Rectal smooth muscle tissue (tissue), 1 donor: ENCODE results near the gene HNMT.
"Not testable (repeated sequence)": the region's sequence is repeated elsewhere in the genome, so short reads cannot be mapped to it uniquely, and the experiment has no call there.

Source experiments
- H3K27ac ChIP-seq: one replicate; pipeline ENCODE4 v1.7.0; 2013; ENCODE audit warnings: low read depth, low read length, inconsistent platforms
- H3K27me3 ChIP-seq: one replicate; pipeline ENCODE4 v1.7.0; 2013; ENCODE audit warnings: low read length; ENCODE audit not compliant: control insufficient read depth, insufficient read depth
- H3K36me3 ChIP-seq: one replicate; pipeline ENCODE4 v1.7.0; 2013; ENCODE audit warnings: low read length; ENCODE audit not compliant: control insufficient read depth, insufficient read depth
- H3K4me1 ChIP-seq: one replicate; pipeline ENCODE4 v1.7.0; 2013; ENCODE audit warnings: low read length; ENCODE audit not compliant: control insufficient read depth, insufficient read depth
- H3K4me3 ChIP-seq: one replicate; pipeline ENCODE4 v1.7.0; 2013; ENCODE audit warnings: low read length
- H3K9ac ChIP-seq: one replicate; pipeline ENCODE4 v1.7.0; 2013; ENCODE audit warnings: low read length

Gene HNMT

GRCh38 chr2:137968477-137969417, 4.5 kb downstream of the HNMT start:
- peaks cover 9% of the 10 kb centered on the region for H3K4me1 ChIP-seq
- no peak overlapping the region for H3K4me3 ChIP-seq
- no peak overlapping the region for H3K9ac ChIP-seq
- H3K27ac ChIP-seq, result no peak overlapping the region
- no peaks in the 10 kb centered on the region for H3K36me3 ChIP-seq
- H3K27me3 ChIP-seq, result no peaks in the 10 kb centered on the region

- H3K27ac ChIP-seq, result no peak overlapping the region
- H3K4me1 ChIP-seq, result peaks cover 6% of the 10 kb centered on the region
These were observed 5.1 kb downstream of the HNMT start for GRCh38 chr2:137969418-137969765.

GRCh38 chr2:137969876-137970275, 5.6 kb downstream of the HNMT start:
- peaks cover 6% of the 10 kb centered on the region for H3K4me1 ChIP-seq
- H3K9ac ChIP-seq, result no peak overlapping the region
- H3K4me3 ChIP-seq, result no peak overlapping the region
- H3K27me3 ChIP-seq, result no peaks in the 10 kb centered on the region
- no peak overlapping the region for H3K27ac ChIP-seq
- H3K36me3 ChIP-seq, result no peaks in the 10 kb centered on the region

More at GRCh38 chr2:137969418-137969765, 5.1 kb downstream of the HNMT start:
- H3K9ac ChIP-seq, result no peak overlapping the region
- no peaks in the 10 kb centered on the region for H3K36me3 ChIP-seq
- no peak overlapping the region for H3K4me3 ChIP-seq
- H3K27me3 ChIP-seq, result no peaks in the 10 kb centered on the region

GRCh38 chr2:137971259-137971658, 7.0 kb downstream of the HNMT start:
- not testable (repeated sequence) for H3K4me1 ChIP-seq, H3K36me3 ChIP-seq, H3K9ac ChIP-seq, H3K27me3 ChIP-seq, H3K27ac ChIP-seq, H3K4me3 ChIP-seq

GRCh38 chr2:137973280-137973679, 9.0 kb downstream of the HNMT start:
- Histone ChIP-seq H3K4me1 (peaks cover 6% of the 10 kb centered on the region), H3K27me3 (no peaks in the 10 kb centered on the region), H3K27ac (no peak overlapping the region), H3K36me3 (no peaks in the 10 kb centered on the region), H3K4me3 (no peak overlapping the region), H3K9ac (no peak overlapping the region)

- no peak overlapping the region for H3K9ac ChIP-seq
- no peaks in the 10 kb centered on the region for H3K36me3 ChIP-seq
- H3K27me3 ChIP-seq, result no peaks in the 10 kb centered on the region
- no peak overlapping the region for H3K27ac ChIP-seq
- H3K4me3 ChIP-seq, result no peak overlapping the region
- no peaks in the 10 kb centered on the region for H3K4me1 ChIP-seq
These were observed 11.3 kb downstream of the HNMT start for GRCh38 chr2:137975280-137976271.

GRCh38 chr2:137976274-137976673, 12.0 kb downstream of the HNMT start:
- Histone ChIP-seq H3K4me1 (no peaks in the 10 kb centered on the region), H3K4me3 (no peak overlapping the region), H3K27ac (no peak overlapping the region), H3K27me3 (no peaks in the 10 kb centered on the region), H3K36me3 (no peaks in the 10 kb centered on the region), H3K9ac (no peak overlapping the region)

GRCh38 chr2:137977790-137978189, 13.5 kb downstream of the HNMT start:
- H3K4me1 ChIP-seq, result no peaks in the 10 kb centered on the region
- no peak overlapping the region for H3K27ac ChIP-seq
- H3K36me3 ChIP-seq, result no peaks in the 10 kb centered on the region
- no peaks in the 10 kb centered on the region for H3K27me3 ChIP-seq
- H3K4me3 ChIP-seq, result no peak overlapping the region
- H3K9ac ChIP-seq, result no peak overlapping the region

GRCh38 chr2:137980459-137980858, 16.2 kb downstream of the HNMT start:
- Histone ChIP-seq H3K4me3 (no peak overlapping the region), H3K4me1 (no peaks in the 10 kb centered on the region), H3K9ac (no peak overlapping the region), H3K36me3 (no peaks in the 10 kb centered on the region), H3K27ac (no peak overlapping the region), H3K27me3 (no peaks in the 10 kb centered on the region)

GRCh38 chr2:137981112-137981656, 16.9 kb downstream of the HNMT start:
- H3K4me1 ChIP-seq, result no peaks in the 10 kb centered on the region
- H3K27me3 ChIP-seq, result no peaks in the 10 kb centered on the region
- no peak overlapping the region for H3K9ac ChIP-seq
- no peaks in the 10 kb centered on the region for H3K36me3 ChIP-seq
- H3K27ac ChIP-seq, result no peak overlapping the region
- no peak overlapping the region for H3K4me3 ChIP-seq

- no peaks in the 10 kb centered on the region for H3K4me1 ChIP-seq
- no peak overlapping the region for H3K9ac ChIP-seq
- H3K4me3 ChIP-seq, result no peak overlapping the region
- H3K36me3 ChIP-seq, result no peaks in the 10 kb centered on the region
- H3K27ac ChIP-seq, result no peak overlapping the region
- H3K27me3 ChIP-seq, result no peaks in the 10 kb centered on the region
These were observed 19.3 kb downstream of the HNMT start for GRCh38 chr2:137983581-137983980.

- no peak overlapping the region for H3K27ac ChIP-seq
These were observed 22.0 kb downstream of the HNMT start for GRCh38 chr2:137986268-137986667.

More at GRCh38 chr2:137986268-137986667, 22.0 kb downstream of the HNMT start:
- no peak overlapping the region for H3K4me3 ChIP-seq
- no peaks in the 10 kb centered on the region for H3K27me3 ChIP-seq
- no peaks in the 10 kb centered on the region for H3K36me3 ChIP-seq
- H3K9ac ChIP-seq, result no peak overlapping the region
- no peaks in the 10 kb centered on the region for H3K4me1 ChIP-seq
